Colonic mucosa (tissue), 4 donors: ENCODE results near the gene SNRPA1. TPM values are rescaled to one million over a fixed set of nuclear protein-coding genes. Genes with fewer than 3 reads are reported as not detected.
"Not testable (repeated sequence)": the region's sequence is repeated elsewhere in the genome, so short reads cannot be mapped to it uniquely, and the experiment has no call there.

Experiments used
- DNase-seq: peaks from one replicate; pipeline ENCODE4 v3.0.0-alpha.2; 2020
- H3K27ac ChIP-seq: fragments of 200-600 bp; one replicate; pipeline ENCODE4 v1.8.0; 2021
- H3K27me3 ChIP-seq: fragments of 200-600 bp; one replicate; pipeline ENCODE4 v1.8.0; 2021
- H3K36me3 ChIP-seq: fragments of 200-600 bp; one replicate; pipeline ENCODE4 v1.8.0; 2021
- H3K4me1 ChIP-seq: fragments of 200-600 bp; one replicate; pipeline ENCODE4 v1.8.0; 2021; ENCODE audit warnings: mild to moderate bottlenecking
- H3K4me3 ChIP-seq: fragments of 200-600 bp; one replicate; pipeline ENCODE4 v1.8.0; 2021
- H3K9ac ChIP-seq, 2 donors: one replicate each; pipeline ENCODE4 v1.7.0; 2013; ENCODE audit warnings: control low read depth in 2 of 2, low read depth in 2 of 2, low read length in 2 of 2
- H3K9me3 ChIP-seq: fragments of 200-600 bp; one replicate; pipeline ENCODE4 v1.8.0; 2021
- intact Hi-C: fragments of 100-400 bp; cut with DNase I; formaldehyde crosslinking; loops from one replicate; pipeline ENCODE4 v1.14.1; 2022
- total RNA-seq, 2 donors: library from RNA; stranded (reverse); fragmentation: NEBNext Ultra II Directional in 1 of 2; extraction: Animal tissue kit (Norgen Biotek cat#: 25700) in 1 of 2; gene quantifications; one replicate each; pipeline ENCODE4 v1.2.1, GENCODE V29; 2021
- TF ChIP-seq, protein P1 (sequence below): fragments of 200-600 bp; IDR thresholded peaks from one replicate; pipeline ENCODE4 v1.8.0; 2022; ENCODE audit warnings: antibody characterized with exemption, mild to moderate bottlenecking
- donor health status: healthy.
- donor health status: DM: no; HTN: no; CAD: no.
- donor health status: DM: no; HTN: no; CAD: no.

SNRPA1 gene
- total RNA-seq, 2 donors from 2014 or later = 52.6 to 82.7 TPM

DNA sequence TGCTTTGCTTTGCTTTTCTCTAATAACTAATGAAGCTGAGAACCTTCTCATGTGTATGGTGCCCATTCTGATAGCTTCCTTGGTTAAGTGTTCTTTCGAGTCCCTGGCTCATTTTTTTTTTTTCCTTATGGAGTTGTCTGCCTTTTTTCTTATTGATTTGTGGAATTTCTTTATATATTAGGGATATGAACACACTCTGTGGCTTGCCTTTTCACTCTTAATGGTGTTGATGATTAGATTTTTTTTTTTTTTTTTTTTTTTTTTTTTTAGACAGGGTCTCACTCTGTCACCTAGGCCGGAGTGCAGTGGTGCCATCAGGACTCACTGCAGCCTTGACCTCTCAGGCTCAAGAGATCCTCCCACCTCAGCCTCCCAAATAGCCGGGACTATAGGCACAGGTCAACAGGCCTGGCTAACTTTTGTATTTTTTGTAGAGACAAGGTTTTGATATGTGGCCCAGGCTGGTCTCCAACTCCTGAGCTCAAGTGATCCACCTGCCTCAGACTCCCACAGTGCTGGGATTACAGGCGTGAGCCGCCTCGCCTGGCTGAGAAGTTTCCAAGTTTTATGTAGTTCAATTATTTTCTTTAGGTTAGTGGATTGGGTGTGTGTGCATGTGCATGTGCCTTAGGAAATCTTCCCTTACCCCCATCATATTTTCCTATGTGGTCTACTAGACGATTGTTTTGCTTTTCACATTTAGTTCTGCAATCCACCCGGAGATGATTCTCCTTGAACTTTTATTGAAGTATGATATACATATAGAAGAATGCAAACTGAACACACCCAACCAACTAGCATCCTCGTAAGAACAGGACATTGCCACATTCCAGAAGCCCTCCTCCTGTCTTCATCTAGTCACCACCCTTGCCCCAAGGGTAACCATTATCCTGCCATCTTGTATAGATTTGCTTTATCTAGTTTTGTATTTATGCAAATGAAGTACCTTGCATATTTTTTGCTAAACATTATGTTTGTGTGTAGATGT is 1.7 kb upstream of the SNRPA1 start:
- Histone ChIP-seq H3K4me1 (peaks cover 2% of the 10 kb centered on the region), H3K9me3 (no peaks in the 10 kb centered on the region), H3K9ac (no peak overlapping the region), H3K36me3 (no peaks in the 10 kb centered on the region), H3K27me3 (no peaks in the 10 kb centered on the region), H3K27ac (peak overlapping the region; percentile 95), H3K4me3 (no peak overlapping the region)
- intact Hi-C loops = no loop called here
- TF ChIP-seq, protein P1, sequence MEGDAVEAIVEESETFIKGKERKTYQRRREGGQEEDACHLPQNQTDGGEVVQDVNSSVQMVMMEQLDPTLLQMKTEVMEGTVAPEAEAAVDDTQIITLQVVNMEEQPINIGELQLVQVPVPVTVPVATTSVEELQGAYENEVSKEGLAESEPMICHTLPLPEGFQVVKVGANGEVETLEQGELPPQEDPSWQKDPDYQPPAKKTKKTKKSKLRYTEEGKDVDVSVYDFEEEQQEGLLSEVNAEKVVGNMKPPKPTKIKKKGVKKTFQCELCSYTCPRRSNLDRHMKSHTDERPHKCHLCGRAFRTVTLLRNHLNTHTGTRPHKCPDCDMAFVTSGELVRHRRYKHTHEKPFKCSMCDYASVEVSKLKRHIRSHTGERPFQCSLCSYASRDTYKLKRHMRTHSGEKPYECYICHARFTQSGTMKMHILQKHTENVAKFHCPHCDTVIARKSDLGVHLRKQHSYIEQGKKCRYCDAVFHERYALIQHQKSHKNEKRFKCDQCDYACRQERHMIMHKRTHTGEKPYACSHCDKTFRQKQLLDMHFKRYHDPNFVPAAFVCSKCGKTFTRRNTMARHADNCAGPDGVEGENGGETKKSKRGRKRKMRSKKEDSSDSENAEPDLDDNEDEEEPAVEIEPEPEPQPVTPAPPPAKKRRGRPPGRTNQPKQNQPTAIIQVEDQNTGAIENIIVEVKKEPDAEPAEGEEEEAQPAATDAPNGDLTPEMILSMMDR = no peak
- no peak for DNase-seq

DNA sequence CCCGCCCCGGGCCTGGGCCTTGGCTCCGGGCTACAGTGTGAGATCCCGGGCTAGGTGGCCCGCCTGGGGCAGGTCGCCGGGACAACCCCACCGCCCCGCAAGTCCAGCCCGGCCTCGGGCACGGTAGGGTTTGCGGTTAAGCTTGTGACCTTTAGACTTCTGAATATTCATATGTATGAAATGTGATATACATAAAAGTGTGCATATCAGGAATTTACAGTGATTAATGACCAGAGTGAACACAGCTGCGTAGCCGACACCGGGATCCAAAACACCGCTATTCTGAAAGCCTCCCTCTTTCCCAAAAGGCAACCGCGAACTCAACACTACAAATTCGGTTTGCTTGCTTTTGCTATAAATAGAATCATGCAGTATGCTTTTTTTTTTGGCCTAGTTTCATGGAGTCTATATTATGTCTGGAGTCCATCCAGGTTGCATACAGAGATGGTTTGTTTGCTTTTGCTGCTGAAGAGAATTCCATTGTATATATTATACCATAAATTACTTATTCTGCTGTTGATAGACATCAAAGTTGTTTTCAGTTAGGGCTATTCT is 636 bp upstream of the SNRPA1 start:
- H3K27me3 ChIP-seq = no peaks in the 10 kb centered on the region
- H3K36me3 ChIP-seq = no peaks in the 10 kb centered on the region
- intact Hi-C loops = no loop called here
- no peak for DNase-seq
- TF ChIP-seq, protein P1 = no peak
- H3K9me3 ChIP-seq = no peaks in the 10 kb centered on the region
- peak overlapping the region; percentile 85 for H3K4me3 ChIP-seq
- peak overlapping the region; percentile 82 to 98 for H3K9ac ChIP-seq
- peaks cover 2% of the 10 kb centered on the region for H3K4me1 ChIP-seq
- peak overlapping the region; percentile 95 for H3K27ac ChIP-seq

DNA sequence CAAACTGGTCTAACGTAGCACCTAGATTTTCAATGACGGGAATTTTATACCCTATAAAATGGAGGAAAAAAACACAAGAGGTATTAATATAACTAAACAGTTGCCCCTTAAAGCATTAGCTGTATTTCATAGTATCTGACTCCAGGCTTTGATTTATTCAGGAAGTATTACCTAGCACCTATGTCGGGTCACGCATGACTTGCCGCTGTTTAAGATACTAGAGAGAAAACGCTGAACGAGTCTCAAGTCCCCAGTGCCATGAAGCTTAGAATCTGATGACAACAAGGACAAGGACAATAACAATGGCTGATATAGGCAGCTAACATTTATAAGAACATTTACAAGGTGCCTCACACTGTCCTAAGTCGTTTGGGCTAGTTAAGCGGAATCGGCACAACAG is 1.9 kb downstream of the SNRPA1 start:
- Histone ChIP-seq H3K4me3 (no peak overlapping the region), H3K36me3 (no peaks in the 10 kb centered on the region), H3K27me3 (no peaks in the 10 kb centered on the region), H3K4me1 (peaks cover 2% of the 10 kb centered on the region), H3K9ac (peak overlapping the region in 1 of 2 donors; percentile 98), H3K27ac (no peak overlapping the region), H3K9me3 (no peaks in the 10 kb centered on the region)
- intact Hi-C loops = no loop called here
- TF ChIP-seq, protein P1 = no peak
- no peak for DNase-seq

DNA sequence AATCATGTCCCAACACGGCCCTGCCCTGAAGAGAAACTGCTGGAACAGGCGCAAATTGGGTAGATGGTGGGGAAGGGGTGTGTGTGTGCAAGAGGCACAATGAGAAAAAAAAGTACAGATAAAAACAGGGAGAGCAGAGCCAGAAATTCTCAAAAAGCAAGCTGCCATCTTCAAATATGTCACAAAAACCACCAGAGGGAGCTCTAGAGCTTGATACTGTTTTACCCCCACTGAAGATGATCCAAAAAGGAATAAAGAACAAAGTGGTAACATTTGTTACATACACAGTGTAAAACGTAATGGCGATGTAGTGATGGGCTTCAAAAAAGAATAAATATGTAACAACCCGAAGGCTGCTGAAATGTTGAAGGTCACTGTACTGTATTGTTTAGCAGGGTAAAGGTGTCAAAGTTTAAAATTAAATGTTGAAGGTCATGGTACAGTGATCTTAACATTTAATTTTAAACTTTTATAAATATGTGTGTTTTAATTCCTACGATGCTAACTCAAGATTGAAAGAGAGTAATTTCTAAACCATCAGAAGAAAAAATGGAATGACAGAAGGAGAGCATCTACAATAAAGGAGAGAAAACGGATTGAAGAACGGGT is 6.0 kb downstream of the SNRPA1 start:
- no peak overlapping the region for H3K27ac ChIP-seq
- peaks cover 3% of the 10 kb centered on the region for H3K36me3 ChIP-seq
- no peak overlapping the region for H3K9ac ChIP-seq
- intact Hi-C loops = no loop called here
- no peak for DNase-seq
- TF ChIP-seq, protein P1 = peak; percentile 74
- no peak overlapping the region for H3K4me3 ChIP-seq
- H3K4me1 ChIP-seq = peaks cover 2% of the 10 kb centered on the region
- H3K27me3 ChIP-seq = no peaks in the 10 kb centered on the region
- H3K9me3 ChIP-seq = no peaks in the 10 kb centered on the region

DNA sequence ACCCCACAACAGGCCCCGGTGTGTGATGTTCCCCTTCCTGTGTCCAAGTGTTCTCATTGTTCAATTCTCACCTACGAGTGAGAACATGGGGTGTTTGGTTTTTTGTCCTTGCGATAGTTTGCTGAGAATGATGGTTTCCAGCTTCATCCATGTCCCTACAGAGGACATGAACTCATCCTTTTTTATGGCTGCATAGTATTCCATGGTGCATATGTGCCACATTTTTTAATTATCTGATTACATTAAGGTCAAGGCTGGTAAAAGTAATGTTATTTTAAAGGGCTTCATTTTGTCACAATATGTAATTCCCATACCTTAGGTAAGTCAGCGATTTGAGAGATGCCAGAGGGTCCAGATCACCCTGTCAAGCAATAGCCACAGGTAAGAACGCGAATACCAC is 7.7 kb downstream of the SNRPA1 start:
- H3K9ac ChIP-seq = not testable (repeated sequence)

More for the DNA sequence above, 7.7 kb downstream of the SNRPA1 start:
- H3K4me3 ChIP-seq, H3K9me3 ChIP-seq, H3K36me3 ChIP-seq, H3K27me3 ChIP-seq, H3K4me1 ChIP-seq, H3K27ac ChIP-seq, DNase-seq, intact Hi-C loops: not testable (repeated sequence)
